WTC11 (cell line): ENCODE data around the gene GPS2. TPM values are rescaled to one million over a fixed set of nuclear protein-coding genes. Genes with fewer than 3 reads are reported as not detected.

Experiments
- ATF6 ChIP-seq: sonication (generic); formaldehyde crosslinking; IDR thresholded peaks from 2 replicates; pipeline ENCODE4 v1.8.1; 2023; ENCODE audit warnings: mild to moderate bottlenecking, missing genetic modification reagents
- CTCF ChIP-seq: fragments of 200-600 bp; IDR thresholded peaks from 2 replicates; pipeline ENCODE4 v1.8.0; 2022; ENCODE audit warnings: antibody characterized with exemption
- E2F5 ChIP-seq: sonication (generic); formaldehyde crosslinking; IDR thresholded peaks from 2 replicates; pipeline ENCODE4 v1.8.1; 2022; ENCODE audit warnings: mild to moderate bottlenecking, moderate library complexity, missing genetic modification reagents
- ELF4 ChIP-seq: sonication (generic); formaldehyde crosslinking; IDR thresholded peaks from 2 replicates; pipeline ENCODE4 v1.8.1; 2022; ENCODE audit warnings: low read depth, mild to moderate bottlenecking, moderate library complexity, missing genetic modification reagents
- FOXP4 ChIP-seq: sonication (generic); formaldehyde crosslinking; IDR thresholded peaks from 2 replicates; pipeline ENCODE4 v1.8.0; 2022; ENCODE audit warnings: mild to moderate bottlenecking, missing genetic modification reagents
- GRHL2 ChIP-seq: fragments of 250-450 bp; sonication (Bioruptor Pico); IDR thresholded peaks from 2 replicates; pipeline ENCODE4 v1.8.0; 2022; ENCODE audit warnings: mild to moderate bottlenecking, moderate library complexity; ENCODE audit not compliant: insufficient replicate concordance, severe bottlenecking
- GTF2I ChIP-seq: fragments of 250-450 bp; sonication (Bioruptor Pico); conservative IDR thresholded peaks from 2 replicates; pipeline ENCODE4 v1.4.0; 2021; ENCODE audit warnings: mild to moderate bottlenecking
- IRF2 ChIP-seq: sonication (generic); formaldehyde crosslinking; IDR thresholded peaks from 2 replicates; pipeline ENCODE4 v1.8.0; 2022; ENCODE audit warnings: low read depth, missing genetic modification reagents, borderline replicate concordance
- MYBL2 ChIP-seq: sonication (generic); formaldehyde crosslinking; IDR thresholded peaks from 2 replicates; pipeline ENCODE4 v1.8.1; 2023; ENCODE audit warnings: mild to moderate bottlenecking, moderate library complexity, missing genetic modification reagents
- NR1H2 ChIP-seq: sonication (generic); formaldehyde crosslinking; IDR thresholded peaks from 2 replicates; pipeline ENCODE4 v1.9.0; 2021; ENCODE audit warnings: mild to moderate bottlenecking, moderate library complexity, missing genetic modification reagents
- OVOL2 ChIP-seq: fragments of 250-450 bp; sonication (Bioruptor Pico); IDR thresholded peaks from 2 replicates; pipeline ENCODE4 v1.9.0; 2021; ENCODE audit warnings: mild to moderate bottlenecking, borderline replicate concordance
- PRDM15 ChIP-seq: sonication (generic); formaldehyde crosslinking; IDR thresholded peaks from 2 replicates; pipeline ENCODE4 v1.8.0; 2022; ENCODE audit warnings: missing genetic modification reagents
- PRRX2 ChIP-seq: fragments of 250-450 bp; sonication (Bioruptor Pico); IDR thresholded peaks from 2 replicates; pipeline ENCODE4 v1.8.0; 2021; ENCODE audit warnings: mild to moderate bottlenecking
- SMAD4 ChIP-seq: sonication (generic); formaldehyde crosslinking; IDR thresholded peaks from 2 replicates; pipeline ENCODE4 v1.8.0; 2022; ENCODE audit warnings: mild to moderate bottlenecking, missing genetic modification reagents
- SP1 ChIP-seq: sonication (generic); formaldehyde crosslinking; conservative IDR thresholded peaks from 2 replicates; pipeline ENCODE4 v1.8.1; 2022; ENCODE audit warnings: missing genetic modification reagents
- ZNF416 ChIP-seq: fragments of 250-450 bp; sonication (Bioruptor Pico); IDR thresholded peaks from 2 replicates; pipeline ENCODE4 v1.9.0; 2021; ENCODE audit warnings: mild to moderate bottlenecking, inconsistent platforms
- total RNA-seq: library from RNA; stranded (reverse); gene quantifications from 3 replicates; pipeline ENCODE4 v1.2.3, GENCODE V29; 2021
- TF ChIP-seq, protein P1 (sequence below): sonication (generic); formaldehyde crosslinking; IDR thresholded peaks from 2 replicates; pipeline ENCODE4 v1.8.1; 2023; ENCODE audit warnings: mild to moderate bottlenecking, moderate library complexity, missing genetic modification reagents
- TF ChIP-seq, protein P2 (sequence below): sonication (generic); formaldehyde crosslinking; conservative IDR thresholded peaks from 2 replicates; pipeline ENCODE4 v1.8.1; 2023; ENCODE audit warnings: mild to moderate bottlenecking, low read depth, missing genetic modification reagents, moderate library complexity
- TF ChIP-seq, protein P3 (sequence below): sonication (generic); formaldehyde crosslinking; IDR thresholded peaks from 2 replicates; pipeline ENCODE4 v1.8.0; 2022; ENCODE audit warnings: mild to moderate bottlenecking, missing genetic modification reagents

GPS2 gene
- total RNA-seq, 1 experiment from 2014 or later, result 55.9 TPM

DNA sequence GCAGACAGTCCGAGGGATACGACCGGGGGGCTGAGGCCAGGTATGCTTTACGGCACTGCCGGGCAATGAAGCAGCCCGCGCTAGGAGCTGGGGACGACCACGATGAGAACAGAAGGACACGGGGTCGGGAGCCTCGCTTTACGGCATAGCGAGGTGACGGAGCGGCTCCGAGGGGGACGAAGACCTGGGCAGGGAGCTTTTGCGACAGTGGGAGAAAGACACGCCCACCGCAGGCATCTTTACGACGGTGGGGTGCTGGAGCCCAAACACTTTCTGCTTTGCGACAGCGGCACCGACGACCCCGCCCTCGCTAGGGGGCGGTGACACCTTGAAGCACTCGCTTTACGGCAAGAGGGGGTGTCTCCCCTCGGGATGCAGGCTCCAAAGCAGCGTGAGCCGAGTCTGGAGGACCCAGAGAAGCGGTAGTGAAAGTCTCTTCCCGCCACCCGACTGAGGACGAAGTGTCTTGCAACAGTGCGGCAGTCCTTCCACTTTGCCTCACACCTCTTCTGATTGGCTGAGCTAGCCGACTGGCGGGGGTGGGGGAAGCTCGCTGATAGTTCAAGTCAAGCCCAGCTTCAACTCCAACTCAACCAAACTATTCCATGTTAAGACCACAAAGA is 14.3 kb upstream of the GPS2 start (continued):
- TF ChIP-seq, protein P1, sequence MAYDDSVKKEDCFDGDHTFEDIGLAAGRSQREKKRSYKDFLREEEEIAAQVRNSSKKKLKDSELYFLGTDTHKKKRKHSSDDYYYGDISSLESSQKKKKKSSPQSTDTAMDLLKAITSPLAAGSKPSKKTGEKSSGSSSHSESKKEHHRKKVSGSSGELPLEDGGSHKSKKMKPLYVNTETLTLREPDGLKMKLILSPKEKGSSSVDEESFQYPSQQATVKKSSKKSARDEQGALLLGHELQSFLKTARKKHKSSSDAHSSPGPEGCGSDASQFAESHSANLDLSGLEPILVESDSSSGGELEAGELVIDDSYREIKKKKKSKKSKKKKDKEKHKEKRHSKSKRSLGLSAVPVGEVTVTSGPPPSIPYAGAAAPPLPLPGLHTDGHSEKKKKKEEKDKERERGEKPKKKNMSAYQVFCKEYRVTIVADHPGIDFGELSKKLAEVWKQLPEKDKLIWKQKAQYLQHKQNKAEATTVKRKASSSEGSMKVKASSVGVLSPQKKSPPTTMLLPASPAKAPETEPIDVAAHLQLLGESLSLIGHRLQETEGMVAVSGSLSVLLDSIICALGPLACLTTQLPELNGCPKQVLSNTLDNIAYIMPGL (CRISPR knock-in tag), result no peak
- TF ChIP-seq MYBL2 (CRISPR knock-in tag) (no peak), FOXP4 (CRISPR knock-in tag) (no peak; the same call in 1 of the 2 replicates), NR1H2 (CRISPR knock-in tag) (no peak), E2F5 (peak; percentile 51), ELF4 (CRISPR knock-in tag) (no peak), SMAD4 (no peak), PRDM15 (CRISPR knock-in tag) (no peak), SP1 (CRISPR knock-in tag) (peak; percentile 89), ZNF416 (CRISPR knock-in tag) (no peak), GTF2I (CRISPR knock-in tag) (no peak), ATF6 (CRISPR knock-in tag) (no peak), IRF2 (no peak), CTCF (no peak), PRRX2 (CRISPR knock-in tag) (no peak), OVOL2 (CRISPR knock-in tag) (no peak), GRHL2 (CRISPR knock-in tag) (no peak)
- TF ChIP-seq, protein P2, sequence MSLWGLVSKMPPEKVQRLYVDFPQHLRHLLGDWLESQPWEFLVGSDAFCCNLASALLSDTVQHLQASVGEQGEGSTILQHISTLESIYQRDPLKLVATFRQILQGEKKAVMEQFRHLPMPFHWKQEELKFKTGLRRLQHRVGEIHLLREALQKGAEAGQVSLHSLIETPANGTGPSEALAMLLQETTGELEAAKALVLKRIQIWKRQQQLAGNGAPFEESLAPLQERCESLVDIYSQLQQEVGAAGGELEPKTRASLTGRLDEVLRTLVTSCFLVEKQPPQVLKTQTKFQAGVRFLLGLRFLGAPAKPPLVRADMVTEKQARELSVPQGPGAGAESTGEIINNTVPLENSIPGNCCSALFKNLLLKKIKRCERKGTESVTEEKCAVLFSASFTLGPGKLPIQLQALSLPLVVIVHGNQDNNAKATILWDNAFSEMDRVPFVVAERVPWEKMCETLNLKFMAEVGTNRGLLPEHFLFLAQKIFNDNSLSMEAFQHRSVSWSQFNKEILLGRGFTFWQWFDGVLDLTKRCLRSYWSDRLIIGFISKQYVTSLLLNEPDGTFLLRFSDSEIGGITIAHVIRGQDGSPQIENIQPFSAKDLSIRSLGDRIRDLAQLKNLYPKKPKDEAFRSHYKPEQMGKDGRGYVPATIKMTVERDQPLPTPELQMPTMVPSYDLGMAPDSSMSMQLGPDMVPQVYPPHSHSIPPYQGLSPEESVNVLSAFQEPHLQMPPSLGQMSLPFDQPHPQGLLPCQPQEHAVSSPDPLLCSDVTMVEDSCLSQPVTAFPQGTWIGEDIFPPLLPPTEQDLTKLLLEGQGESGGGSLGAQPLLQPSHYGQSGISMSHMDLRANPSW (CRISPR knock-in tag), result no peak
- TF ChIP-seq, protein P3, sequence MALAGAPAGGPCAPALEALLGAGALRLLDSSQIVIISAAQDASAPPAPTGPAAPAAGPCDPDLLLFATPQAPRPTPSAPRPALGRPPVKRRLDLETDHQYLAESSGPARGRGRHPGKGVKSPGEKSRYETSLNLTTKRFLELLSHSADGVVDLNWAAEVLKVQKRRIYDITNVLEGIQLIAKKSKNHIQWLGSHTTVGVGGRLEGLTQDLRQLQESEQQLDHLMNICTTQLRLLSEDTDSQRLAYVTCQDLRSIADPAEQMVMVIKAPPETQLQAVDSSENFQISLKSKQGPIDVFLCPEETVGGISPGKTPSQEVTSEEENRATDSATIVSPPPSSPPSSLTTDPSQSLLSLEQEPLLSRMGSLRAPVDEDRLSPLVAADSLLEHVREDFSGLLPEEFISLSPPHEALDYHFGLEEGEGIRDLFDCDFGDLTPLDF (CRISPR knock-in tag), result no peak
